Right lobe of liver (tissue), 4 donors: ENCODE results near the gene SCN9A.

Experiments
- CTCF ChIP-seq, 4 donors: fragments of 200-600 bp in 3 of 4; fragments of 450-650 bp in 1 of 4; IDR thresholded peaks; one replicate each; pipeline versions ENCODE4 v1.5.1 to v1.8.0; 2016 to 2022; ENCODE audit warnings: antibody characterized with exemption in 4 of 4, mild to moderate bottlenecking in 2 of 4
- POLR2A ChIP-seq: fragments of 450-650 bp; IDR thresholded peaks from one replicate; pipeline ENCODE4 v1.6.1; 2017; ENCODE audit warnings: antibody characterized with exemption, mild to moderate bottlenecking
- donor health status: DM: no; HTN: no; CAD: no.
- donor health status: DM: no; HTN: no; CAD: no.
- donor health status: DM: no; HTN: yes; CAD: no.

- no peak for TF ChIP-seq CTCF (IDR thresholded peaks at IDR 0.05)
- TF ChIP-seq POLR2A, result no peak
Observed at GRCh38 chr2:166157578-166157977, 218.2 kb downstream of the SCN9A start.
